Measurements from ENCODE around the gene DDIT4.

DDIT4 gene

GRCh38 chr10:72275351-72276012, 1.8 kb downstream of the DDIT4 start:
- no peak for TF ChIP-seq ZNF8 (CRISPR knock-in tag; IDR thresholded peaks at IDR 0.05)
- no peak for TF ChIP-seq OSR1 (CRISPR knock-in tag; IDR thresholded peaks at IDR 0.05)
- TF ChIP-seq ARNTL (CRISPR knock-in tag; IDR thresholded peaks at IDR 0.05; ENCODE audit: borderline replicate concordance, low read depth): no peak
- TF ChIP-seq TCF4 (CRISPR knock-in tag; IDR thresholded peaks at IDR 0.05; ENCODE audit: borderline replicate concordance): no peak
- TF ChIP-seq PPARA (CRISPR knock-in tag; IDR thresholded peaks at IDR 0.05; ENCODE audit: borderline replicate concordance): no peak
- TF ChIP-seq ZFP3 (CRISPR knock-in tag; IDR thresholded peaks at IDR 0.05): no peak
- ATAC-seq: no peak

GRCh38 chr10:72276013-72276387, 2.3 kb downstream of the DDIT4 start:
- TF ChIP-seq SNAI2 (CRISPR knock-in tag; IDR thresholded peaks at IDR 0.05): no peak
- no peak for TF ChIP-seq TCF4 (CRISPR knock-in tag; IDR thresholded peaks at IDR 0.05; ENCODE audit: borderline replicate concordance)
- TF ChIP-seq ZNF565 (CRISPR knock-in tag; conservative IDR thresholded peaks at IDR 0.05; ENCODE audit: low read depth): no peak
- no peak for TF ChIP-seq OSR1 (CRISPR knock-in tag; IDR thresholded peaks at IDR 0.05)
- TF ChIP-seq ZNF70 (CRISPR knock-in tag; IDR thresholded peaks at IDR 0.05): no peak
- no peak for TF ChIP-seq PPARA (CRISPR knock-in tag; IDR thresholded peaks at IDR 0.05; ENCODE audit: borderline replicate concordance)
- TF ChIP-seq CREB5 (CRISPR knock-in tag; IDR thresholded peaks at IDR 0.05; ENCODE audit: low read depth): no peak
- TF ChIP-seq, protein P1, sequence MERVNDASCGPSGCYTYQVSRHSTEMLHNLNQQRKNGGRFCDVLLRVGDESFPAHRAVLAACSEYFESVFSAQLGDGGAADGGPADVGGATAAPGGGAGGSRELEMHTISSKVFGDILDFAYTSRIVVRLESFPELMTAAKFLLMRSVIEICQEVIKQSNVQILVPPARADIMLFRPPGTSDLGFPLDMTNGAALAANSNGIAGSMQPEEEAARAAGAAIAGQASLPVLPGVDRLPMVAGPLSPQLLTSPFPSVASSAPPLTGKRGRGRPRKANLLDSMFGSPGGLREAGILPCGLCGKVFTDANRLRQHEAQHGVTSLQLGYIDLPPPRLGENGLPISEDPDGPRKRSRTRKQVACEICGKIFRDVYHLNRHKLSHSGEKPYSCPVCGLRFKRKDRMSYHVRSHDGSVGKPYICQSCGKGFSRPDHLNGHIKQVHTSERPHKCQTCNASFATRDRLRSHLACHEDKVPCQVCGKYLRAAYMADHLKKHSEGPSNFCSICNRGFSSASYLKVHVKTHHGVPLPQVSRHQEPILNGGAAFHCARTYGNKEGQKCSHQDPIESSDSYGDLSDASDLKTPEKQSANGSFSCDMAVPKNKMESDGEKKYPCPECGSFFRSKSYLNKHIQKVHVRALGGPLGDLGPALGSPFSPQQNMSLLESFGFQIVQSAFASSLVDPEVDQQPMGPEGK (CRISPR knock-in tag; IDR thresholded peaks at IDR 0.05; ENCODE audit: borderline replicate concordance): no peak
- TF ChIP-seq ESRRG (CRISPR knock-in tag; IDR thresholded peaks at IDR 0.05): no peak
- no peak for TF ChIP-seq CSDC2 (CRISPR knock-in tag; IDR thresholded peaks at IDR 0.05)
- ATAC-seq: no peak

GRCh38 chr10:72276421-72277339, 3.0 kb downstream of the DDIT4 start:
- ATAC-seq: no peak

More at GRCh38 chr10:72276421-72277339, 3.0 kb downstream of the DDIT4 start:
- TF ChIP-seq BACH2 (CRISPR knock-in tag; IDR thresholded peaks at IDR 0.05; ENCODE audit: borderline replicate concordance): no peak
- TF ChIP-seq PPARA (CRISPR knock-in tag; IDR thresholded peaks at IDR 0.05; ENCODE audit: borderline replicate concordance): no peak
- no peak for TF ChIP-seq ZFP30 (CRISPR knock-in tag; IDR thresholded peaks at IDR 0.05)
- TF ChIP-seq ZNF565 (CRISPR knock-in tag; conservative IDR thresholded peaks at IDR 0.05; ENCODE audit: low read depth): no peak
- no peak for TF ChIP-seq ISL1 (CRISPR knock-in tag; IDR thresholded peaks at IDR 0.05)
- TF ChIP-seq TOX (CRISPR knock-in tag; IDR thresholded peaks at IDR 0.05; ENCODE audit: borderline replicate concordance): no peak
- TF ChIP-seq CSDC2 (CRISPR knock-in tag; IDR thresholded peaks at IDR 0.05): no peak
- no peak for TF ChIP-seq TCF4 (CRISPR knock-in tag; IDR thresholded peaks at IDR 0.05; ENCODE audit: borderline replicate concordance)
- no peak for TF ChIP-seq GLIS3 (CRISPR knock-in tag; IDR thresholded peaks at IDR 0.05)
- TF ChIP-seq, protein P2, sequence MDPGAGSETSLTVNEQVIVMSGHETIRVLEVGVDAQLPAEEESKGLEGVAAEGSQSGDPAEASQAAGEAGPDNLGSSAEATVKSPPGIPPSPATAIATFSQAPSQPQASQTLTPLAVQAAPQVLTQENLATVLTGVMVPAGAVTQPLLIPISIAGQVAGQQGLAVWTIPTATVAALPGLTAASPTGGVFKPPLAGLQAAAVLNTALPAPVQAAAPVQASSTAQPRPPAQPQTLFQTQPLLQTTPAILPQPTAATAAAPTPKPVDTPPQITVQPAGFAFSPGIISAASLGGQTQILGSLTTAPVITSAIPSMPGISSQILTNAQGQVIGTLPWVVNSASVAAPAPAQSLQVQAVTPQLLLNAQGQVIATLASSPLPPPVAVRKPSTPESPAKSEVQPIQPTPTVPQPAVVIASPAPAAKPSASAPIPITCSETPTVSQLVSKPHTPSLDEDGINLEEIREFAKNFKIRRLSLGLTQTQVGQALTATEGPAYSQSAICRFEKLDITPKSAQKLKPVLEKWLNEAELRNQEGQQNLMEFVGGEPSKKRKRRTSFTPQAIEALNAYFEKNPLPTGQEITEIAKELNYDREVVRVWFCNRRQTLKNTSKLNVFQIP (CRISPR knock-in tag; IDR thresholded peaks at IDR 0.05; ENCODE audit: borderline replicate concordance, low read depth): no peak
- TF ChIP-seq RARB (CRISPR knock-in tag; IDR thresholded peaks at IDR 0.05): no peak
- TF ChIP-seq, protein P1 (CRISPR knock-in tag; IDR thresholded peaks at IDR 0.05; ENCODE audit: borderline replicate concordance): no peak
- TF ChIP-seq CSRNP3 (CRISPR knock-in tag; IDR thresholded peaks at IDR 0.05): no peak
- TF ChIP-seq ZNF70 (CRISPR knock-in tag; IDR thresholded peaks at IDR 0.05): no peak
- no peak for TF ChIP-seq ARNTL (CRISPR knock-in tag; IDR thresholded peaks at IDR 0.05; ENCODE audit: borderline replicate concordance, low read depth)
- TF ChIP-seq, protein P3, sequence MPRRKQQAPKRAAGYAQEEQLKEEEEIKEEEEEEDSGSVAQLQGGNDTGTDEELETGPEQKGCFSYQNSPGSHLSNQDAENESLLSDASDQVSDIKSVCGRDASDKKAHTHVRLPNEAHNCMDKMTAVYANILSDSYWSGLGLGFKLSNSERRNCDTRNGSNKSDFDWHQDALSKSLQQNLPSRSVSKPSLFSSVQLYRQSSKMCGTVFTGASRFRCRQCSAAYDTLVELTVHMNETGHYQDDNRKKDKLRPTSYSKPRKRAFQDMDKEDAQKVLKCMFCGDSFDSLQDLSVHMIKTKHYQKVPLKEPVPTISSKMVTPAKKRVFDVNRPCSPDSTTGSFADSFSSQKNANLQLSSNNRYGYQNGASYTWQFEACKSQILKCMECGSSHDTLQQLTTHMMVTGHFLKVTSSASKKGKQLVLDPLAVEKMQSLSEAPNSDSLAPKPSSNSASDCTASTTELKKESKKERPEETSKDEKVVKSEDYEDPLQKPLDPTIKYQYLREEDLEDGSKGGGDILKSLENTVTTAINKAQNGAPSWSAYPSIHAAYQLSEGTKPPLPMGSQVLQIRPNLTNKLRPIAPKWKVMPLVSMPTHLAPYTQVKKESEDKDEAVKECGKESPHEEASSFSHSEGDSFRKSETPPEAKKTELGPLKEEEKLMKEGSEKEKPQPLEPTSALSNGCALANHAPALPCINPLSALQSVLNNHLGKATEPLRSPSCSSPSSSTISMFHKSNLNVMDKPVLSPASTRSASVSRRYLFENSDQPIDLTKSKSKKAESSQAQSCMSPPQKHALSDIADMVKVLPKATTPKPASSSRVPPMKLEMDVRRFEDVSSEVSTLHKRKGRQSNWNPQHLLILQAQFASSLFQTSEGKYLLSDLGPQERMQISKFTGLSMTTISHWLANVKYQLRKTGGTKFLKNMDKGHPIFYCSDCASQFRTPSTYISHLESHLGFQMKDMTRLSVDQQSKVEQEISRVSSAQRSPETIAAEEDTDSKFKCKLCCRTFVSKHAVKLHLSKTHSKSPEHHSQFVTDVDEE (CRISPR knock-in tag; IDR thresholded peaks at IDR 0.05): no peak
- no peak for TF ChIP-seq ESRRG (CRISPR knock-in tag; IDR thresholded peaks at IDR 0.05)
- TF ChIP-seq ZNF8 (CRISPR knock-in tag; IDR thresholded peaks at IDR 0.05): no peak

Measured in SK-N-SH treated with all-trans-retinoic acid at 6 μM for 48 hours (cell line).